Raji (cell line): Measurements from ENCODE around the gene COL23A1.

Experiments
- POLR2A ChIP-seq: IDR thresholded peaks from 2 replicates; pipeline ENCODE4 v1.6.1; 2011; ENCODE audit warnings: low read depth, low read length, control low read depth; ENCODE audit not compliant: insufficient read depth

COL23A1 gene

GRCh38 chr5:178605788-178606187, 15.6 kb upstream of the COL23A1 start:
- TF ChIP-seq POLR2A = no peak

GRCh38 chr5:178602752-178603151, 12.6 kb upstream of the COL23A1 start:
- no peak for TF ChIP-seq POLR2A

DNA sequence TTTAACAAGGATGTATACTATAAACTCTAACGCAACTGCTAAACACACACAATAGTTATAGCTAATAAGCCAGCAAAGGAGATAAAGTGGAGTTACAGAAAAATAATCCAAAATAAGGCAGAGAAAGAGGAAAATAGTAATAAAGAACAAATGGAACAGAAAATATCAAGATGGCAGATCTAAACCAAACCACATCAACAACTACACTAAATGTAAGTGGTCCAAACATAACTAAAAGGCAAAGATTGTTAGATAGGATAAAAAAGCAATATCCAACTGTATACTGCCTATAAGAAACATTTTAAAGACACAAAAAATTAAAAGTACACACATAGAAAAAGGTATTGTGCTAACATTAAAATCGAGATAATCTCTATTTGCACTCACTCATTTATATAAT, 5.6 kb upstream of the COL23A1 start:
- no peak for TF ChIP-seq POLR2A

DNA sequence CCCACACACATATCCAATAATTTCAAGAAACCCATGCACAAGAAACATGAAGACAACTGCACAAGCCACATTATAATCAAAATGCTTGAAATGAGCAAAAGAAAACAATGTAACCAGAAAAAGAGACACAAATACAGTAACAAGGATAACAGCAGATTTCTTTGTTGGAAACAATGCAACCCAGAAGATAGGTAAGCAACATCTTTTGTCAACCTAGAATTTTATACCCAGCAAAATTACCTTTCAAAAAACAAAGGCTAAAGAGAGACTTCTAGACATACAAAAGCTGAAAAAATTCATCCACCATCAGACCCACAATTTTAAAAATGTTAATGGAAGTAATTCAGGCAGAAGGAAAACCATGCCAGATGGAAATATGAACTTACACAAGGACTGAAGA, 5.0 kb upstream of the COL23A1 start:
- TF ChIP-seq POLR2A = no peak

DNA sequence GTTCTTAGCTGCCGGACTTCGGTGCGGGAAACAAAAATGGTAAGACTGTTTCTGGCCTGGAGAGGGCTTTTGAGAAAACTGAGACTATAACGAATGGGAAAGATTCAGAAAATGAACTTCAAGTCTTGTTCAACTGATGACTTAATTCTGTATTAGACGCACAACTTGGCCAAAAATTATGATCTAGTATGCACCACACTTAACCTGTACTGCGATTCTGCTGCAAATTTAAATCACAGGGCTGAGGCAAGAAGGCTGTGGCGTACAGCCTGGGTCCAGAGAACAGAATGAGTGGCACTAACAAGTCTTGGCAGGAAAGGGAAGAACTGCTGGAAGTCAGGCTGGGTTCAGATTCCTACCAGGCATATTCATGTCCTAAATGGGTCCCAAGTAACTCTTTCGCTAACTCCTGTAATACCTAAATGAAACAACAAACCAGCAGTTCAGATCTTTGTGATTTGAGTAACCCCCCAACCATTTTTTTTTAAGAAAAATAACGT, 781 bp upstream of the COL23A1 start:
- TF ChIP-seq POLR2A = no peak

DNA sequence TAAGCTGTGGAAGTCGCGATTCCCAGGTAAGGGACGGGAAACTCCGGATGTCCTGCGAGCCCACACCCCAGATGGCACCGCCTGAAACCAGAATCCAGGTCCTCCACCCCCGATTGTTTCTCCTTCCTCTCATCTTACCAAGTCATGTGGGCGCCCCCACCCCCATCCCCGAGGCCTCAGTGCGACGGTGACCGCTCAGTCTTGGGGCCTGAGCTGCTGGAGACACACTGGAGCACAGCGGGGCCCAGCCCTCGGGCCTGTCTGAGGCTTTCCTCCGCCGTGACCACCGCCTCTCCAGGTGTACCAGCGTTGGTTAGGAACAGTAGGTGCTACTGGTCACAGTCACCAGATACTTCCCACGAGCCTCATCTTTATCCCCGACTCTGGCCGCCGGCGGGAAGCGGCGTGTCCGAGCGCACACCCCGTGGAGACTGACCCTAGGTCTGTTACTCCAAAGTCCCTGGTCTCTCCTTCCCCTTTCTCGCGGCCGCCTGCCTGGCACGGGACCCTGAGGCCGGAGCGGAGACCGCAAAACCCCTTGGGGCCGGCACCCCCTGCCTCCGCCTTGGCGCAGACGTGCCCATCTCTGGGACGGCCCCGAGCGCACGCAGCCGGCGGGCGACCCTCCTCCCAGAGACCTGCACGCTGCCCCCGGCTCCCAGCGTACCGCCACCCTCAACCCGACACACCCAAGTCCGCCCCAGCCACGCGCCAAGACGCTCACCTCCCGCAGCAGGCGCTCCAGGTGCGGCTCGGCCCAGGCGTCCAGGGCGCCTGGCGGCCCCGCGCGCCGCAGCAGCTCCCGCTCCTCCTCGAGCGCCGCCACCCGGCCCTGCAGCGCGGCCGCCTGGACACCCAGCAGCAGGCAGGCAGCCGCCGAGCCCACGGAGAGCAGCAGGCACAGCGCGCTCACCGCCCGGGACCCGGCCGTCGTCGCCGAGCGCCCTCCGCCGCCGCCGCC, 733 bp downstream of the COL23A1 start:
- TF ChIP-seq POLR2A = no peak

DNA sequence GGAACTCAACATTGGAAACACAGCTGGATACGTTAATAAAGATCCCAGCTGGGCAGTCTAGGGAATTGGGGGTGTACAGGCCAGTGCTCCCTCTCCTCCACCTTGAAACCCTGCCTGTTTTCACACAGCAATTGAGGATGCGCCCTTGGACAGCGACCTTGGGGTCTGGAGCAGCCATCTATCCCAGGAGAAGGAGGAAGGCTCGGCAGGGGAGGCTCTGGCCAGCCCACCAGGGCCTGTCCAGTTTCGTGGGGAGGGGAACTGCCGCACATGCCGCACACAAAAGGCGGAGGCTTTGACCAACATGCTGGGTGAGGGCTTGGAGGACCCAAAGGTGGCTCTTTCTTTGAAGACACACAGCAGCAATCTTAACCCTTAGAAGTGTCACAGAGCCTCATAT, 1.4 kb downstream of the COL23A1 start:
- no peak for TF ChIP-seq POLR2A

GRCh38 chr5:178587763-178588611, 2.2 kb downstream of the COL23A1 start:
- no peak for TF ChIP-seq POLR2A

- TF ChIP-seq POLR2A = no peak
These were observed 3.8 kb downstream of the COL23A1 start for GRCh38 chr5:178586396-178586795.

- no peak for TF ChIP-seq POLR2A
These were observed 6.9 kb downstream of the COL23A1 start for GRCh38 chr5:178583279-178583678.

- TF ChIP-seq POLR2A = no peak
These were observed 7.9 kb downstream of the COL23A1 start for GRCh38 chr5:178582291-178582690.

DNA sequence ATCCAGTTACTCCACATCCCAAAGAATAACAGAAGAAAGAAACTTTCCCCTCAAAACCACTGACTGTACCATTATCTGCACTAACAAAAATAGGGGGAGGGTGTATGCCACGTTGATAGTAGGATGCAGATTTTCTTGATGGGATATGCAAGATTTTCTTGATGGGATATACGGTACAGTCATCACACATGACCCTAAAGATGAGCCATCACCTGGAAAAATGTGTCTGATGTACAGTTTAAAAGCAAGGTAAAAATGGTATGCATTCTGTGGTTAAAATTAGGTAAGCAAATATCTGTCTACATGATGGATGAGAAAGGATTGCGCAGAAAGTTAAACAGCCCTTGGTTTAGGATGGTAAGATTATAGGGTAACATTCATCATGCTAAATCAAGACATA, 8.6 kb downstream of the COL23A1 start:
- no peak for TF ChIP-seq POLR2A

- no peak for TF ChIP-seq POLR2A
These were observed 9.8 kb downstream of the COL23A1 start for GRCh38 chr5:178580271-178580955.

DNA sequence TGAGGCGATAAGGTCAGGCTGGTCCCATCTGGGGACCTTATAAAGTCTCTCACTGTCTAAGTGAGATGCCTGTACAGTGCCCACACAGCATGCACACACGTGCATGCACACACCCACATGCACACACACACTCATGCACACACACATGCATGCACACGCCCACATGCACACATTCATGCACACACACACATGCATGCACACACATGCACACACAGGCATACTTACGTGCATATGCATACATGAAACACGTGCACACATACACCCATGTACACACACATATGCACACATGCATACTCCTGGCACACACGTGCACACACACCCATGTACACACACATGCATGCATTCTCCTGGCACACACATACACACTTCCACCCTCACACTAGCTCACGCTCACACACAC, 12.2 kb downstream of the COL23A1 start:
- no peak for TF ChIP-seq POLR2A

DNA sequence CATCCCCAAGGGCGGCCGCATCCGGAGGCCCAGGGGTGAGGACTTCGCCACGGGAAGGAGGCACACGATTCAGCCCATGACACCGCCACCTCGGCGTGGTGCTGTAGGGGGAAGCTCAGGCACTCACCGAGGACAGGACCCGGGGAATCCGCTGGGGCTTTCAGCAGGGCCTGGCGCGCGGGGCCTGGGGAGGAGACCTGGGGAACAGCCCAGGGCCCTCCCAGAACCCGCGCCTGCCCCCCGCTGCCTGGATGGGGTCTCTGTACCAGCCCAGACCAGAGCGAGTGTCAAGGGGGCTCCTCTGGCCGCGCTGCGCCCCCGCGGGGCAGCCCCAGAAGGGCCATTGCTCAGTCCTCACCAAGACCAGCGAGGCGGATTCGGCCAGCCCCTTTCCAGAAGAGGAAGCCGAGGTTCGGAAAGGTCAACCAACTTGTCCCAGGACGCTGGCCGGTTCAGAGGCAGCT, 12.8 kb downstream of the COL23A1 start:
- no peak for TF ChIP-seq POLR2A
